ENCODE results near the gene LTB4R2. TPM values are rescaled to one million over a fixed set of nuclear protein-coding genes. Genes with fewer than 3 reads are reported as not detected.

LTB4R2 gene
- total RNA-seq, 1 donor from 2014 or later: 0.65 TPM

DNA sequence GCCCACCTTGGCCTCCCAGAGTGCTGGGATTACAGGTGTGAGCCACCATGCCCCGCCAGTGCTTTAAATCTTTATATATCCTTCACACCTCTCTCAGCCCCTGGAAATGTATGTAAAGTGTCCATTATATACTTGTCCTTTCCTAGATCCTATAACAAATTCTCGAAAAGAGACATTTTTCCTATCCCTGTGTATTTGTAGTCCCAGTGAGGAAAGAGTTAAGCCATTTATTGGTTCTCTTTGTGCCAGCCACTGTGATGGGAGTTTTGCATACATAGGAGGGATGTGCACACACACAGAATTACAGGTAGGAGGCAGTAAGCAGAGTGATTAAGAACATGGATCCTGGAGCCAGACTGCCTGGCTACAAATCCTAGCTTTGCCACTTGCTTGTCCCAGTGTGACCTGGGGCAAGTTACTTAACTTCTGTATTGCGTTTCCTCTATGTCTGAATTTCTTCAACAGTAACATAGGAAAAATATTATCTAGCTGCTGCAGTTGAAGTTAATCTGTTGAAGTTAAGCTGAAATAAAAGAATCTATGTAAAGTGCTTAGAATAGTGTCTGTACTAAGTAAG lies 36.4 kb upstream of the LTB4R2 start:
- intact Hi-C loops (cut with DNase I): no loop called here
- DNase-seq: no peak

GRCh38 chr14:24274101-24274543 lies 35.8 kb upstream of the LTB4R2 start:
- intact Hi-C loops (cut with DNase I): no loop called here
- ATAC-seq (ENCODE audit: poor library complexity): no peak
- no peak for DNase-seq

More for the DNA sequence above, 36.4 kb upstream of the LTB4R2 start:
- no peak for ATAC-seq (ENCODE audit: poor library complexity)

GRCh38 chr14:24277071-24277470 lies 32.9 kb upstream of the LTB4R2 start:
- no peak for ATAC-seq (ENCODE audit: poor library complexity)
- intact Hi-C loops (cut with DNase I): no loop called here
- DNase-seq: no peak

- intact Hi-C loops (cut with DNase I): no loop called here
- peak; percentile 7 for ATAC-seq (ENCODE audit: poor library complexity)
- DNase-seq: peak; percentile 68
Measured at GRCh38 chr14:24277606-24278321, 32.2 kb upstream of the LTB4R2 start.

DNA sequence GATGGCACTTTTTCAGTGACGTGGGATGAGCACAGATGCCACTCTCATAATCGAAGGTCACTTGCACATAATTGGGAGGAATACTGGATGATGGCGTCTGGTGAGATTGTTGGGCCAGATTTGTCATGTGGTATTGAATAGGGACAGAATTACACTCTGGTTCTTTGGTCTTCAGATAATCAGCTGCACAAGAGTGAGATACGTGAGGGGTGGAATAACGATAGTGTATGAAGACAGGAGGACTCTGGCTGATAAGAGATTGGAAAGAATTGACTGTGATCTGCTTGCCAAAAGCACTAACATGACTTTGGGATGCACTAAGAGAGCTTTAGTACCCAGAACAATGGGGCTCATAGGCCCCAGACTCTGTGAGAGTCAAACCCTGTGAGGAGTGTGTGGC lies 31.5 kb upstream of the LTB4R2 start:
- DNase-seq (no peak), ATAC-seq (ENCODE audit: poor library complexity) (no peak)
- intact Hi-C loops (cut with DNase I): no loop called here

DNA sequence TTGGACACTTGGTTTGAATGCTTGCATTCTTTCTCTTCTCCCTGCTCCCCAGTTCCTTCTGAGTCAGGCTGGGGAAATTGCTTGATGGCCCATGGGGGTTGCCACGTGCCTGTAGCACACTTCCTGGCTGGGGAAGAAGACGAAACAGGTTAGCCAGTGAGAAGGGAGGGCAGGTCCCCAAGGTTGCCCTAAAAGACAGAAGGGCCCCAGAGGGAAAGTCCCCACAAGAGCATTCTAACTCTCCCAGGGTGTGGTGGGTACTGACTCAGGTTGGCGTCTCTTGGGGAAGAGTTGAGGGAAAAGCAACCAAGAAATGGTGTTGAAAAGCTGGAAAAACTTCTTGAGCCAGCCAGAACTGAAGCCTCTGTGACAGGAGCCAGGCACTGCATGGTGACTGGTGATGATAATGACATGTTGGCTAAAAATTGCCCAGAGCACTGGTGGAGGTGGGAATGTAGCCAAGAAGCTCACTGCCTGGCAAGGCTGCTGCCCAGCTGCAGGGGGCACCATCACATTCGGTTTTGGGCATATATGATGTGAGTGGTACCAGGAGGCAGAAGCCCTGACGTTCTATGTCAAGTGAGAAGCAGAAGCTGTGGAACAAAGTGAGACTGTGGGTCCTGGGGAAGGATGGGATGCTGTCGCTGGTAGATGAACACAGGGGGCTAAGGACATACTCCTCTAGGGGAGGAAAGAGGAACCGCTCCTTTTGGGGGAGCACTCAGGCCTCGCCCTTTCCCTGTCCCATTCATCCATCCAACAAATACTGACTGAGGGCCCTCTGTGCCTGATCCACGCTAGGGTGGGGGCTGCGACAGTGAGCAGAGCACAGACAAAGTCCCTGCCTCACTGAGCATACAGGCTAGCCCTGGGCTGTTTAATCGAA lies 30.4 kb upstream of the LTB4R2 start:
- DNase-seq (no peak), ATAC-seq (ENCODE audit: poor library complexity) (peak; percentile 80)
- intact Hi-C loops (cut with DNase I): no loop called here

DNA sequence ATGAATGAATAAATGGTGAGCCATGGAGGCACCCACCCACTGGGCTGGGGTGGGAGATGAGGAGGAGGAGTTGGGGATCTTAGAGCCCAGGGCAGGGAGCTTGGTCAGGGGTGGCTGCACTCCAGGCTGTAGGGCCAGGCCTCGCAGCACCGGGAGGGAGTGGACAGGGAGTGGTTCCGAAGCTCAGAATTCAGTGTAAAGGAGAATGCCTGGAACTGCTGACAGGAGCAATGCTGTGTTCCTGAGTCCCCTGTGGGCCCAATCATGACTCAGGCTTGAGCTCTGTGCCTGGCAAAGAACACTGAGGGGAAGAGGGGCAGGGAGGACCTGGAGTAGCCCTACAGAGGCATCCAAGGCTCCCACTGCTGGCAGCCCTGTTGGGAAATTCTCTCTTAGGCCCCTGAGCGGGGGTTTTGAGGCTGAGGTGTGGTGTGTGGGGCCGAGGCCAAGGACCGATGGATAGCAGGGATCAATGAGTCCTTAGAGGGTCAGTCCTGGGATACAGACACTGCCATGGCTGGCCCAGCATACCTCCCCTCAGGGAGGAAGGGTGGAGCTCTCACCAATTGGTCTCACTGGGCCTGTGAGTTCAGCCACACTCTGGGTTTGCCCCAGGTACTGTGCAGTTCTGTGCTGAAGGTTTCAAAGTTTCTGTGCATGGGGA lies 29.0 kb upstream of the LTB4R2 start:
- DNase-seq: no peak
- ATAC-seq (ENCODE audit: poor library complexity): peak; percentile 25
- intact Hi-C loops (cut with DNase I): no loop called here

GRCh38 chr14:24281636-24282035 lies 28.3 kb upstream of the LTB4R2 start:
- intact Hi-C loops (cut with DNase I): no loop called here
- ATAC-seq (ENCODE audit: poor library complexity) (no peak), DNase-seq (no peak)

DNA sequence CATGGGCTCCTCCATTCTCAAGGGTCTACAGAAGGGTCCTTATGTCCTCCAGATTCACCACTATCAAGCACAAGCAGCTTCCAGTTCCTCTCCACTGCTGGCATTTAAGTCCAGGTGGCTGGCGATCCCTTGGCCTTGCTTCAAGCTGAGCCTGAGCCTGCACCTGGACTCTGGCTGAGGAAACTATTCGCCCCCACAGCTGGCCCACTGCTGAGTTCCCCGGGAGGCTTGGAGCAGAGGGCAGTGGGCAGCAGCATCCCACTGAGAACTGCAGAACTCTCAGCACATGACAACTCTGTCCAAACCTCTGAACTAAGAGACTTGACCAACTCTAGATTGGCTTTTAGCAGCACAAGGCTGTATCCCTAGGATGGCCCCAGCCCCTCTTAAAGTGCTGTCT lies 27.2 kb upstream of the LTB4R2 start:
- DNase-seq (no peak), ATAC-seq (ENCODE audit: poor library complexity) (no peak)
- intact Hi-C loops (cut with DNase I): no loop called here

DNA sequence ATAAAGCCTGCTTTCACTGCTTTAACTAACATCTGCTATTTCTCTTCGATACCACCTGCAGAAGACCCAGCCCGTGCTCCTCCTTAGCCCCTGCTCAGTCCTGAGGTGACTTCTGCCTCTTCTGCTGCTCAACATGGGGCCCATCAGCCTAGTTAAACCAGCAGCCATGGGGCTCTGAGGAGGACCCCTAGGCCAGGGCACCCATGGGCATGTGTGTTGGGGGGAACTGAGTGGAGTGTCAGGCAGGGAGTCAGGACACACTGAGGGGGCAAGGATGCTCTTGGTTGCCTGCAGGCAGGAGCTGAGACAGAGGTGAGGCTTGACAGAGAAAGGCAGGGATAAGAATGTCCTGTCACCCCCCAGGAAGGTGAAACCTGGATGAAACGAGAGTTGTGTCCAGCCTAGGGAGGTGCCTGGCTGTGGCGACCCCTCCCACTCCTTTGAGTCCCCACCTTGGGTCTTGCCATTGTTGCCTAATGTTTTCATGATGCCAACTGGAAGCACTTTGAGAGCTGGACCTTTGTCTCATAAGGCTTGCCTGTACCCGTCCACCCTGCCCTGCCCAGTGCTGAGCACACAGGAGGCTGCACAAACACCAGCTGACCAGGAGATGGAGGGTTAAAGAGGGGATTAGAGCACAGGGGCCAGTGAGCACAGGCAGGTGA lies 26.0 kb upstream of the LTB4R2 start:
- ATAC-seq (ENCODE audit: poor library complexity) (no peak), DNase-seq (no peak)
- intact Hi-C loops (cut with DNase I): no loop called here

DNA sequence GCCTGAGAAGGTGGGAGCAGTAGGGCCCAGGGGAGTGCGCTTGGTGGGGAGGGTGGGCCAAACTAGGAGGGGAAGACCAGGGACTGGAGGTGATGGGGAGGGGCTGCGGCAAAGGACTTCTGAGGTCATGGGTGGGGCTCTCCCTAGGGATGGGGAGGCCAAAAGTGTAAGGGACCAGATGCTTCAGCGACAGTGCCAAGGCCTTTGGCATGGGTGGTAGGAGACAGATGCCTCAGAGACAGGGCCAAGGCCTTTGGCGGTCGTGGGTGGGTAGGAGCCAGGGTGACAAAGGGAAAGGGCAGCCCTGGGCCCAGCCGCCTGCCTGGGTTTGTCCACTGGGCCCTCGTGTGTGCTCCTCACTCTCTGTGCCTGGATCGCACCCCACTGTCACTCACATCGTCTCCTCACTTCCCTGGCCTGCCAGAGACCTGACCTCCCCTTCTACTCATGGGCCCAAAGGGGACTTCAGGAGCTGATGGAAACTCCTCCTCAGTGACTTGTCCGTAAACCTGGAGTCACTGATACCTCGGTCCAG lies 25.4 kb upstream of the LTB4R2 start:
- no peak for DNase-seq
- no peak for ATAC-seq (ENCODE audit: poor library complexity)
- intact Hi-C loops (cut with DNase I): no loop called here

- no peak for ATAC-seq (ENCODE audit: poor library complexity)
- intact Hi-C loops (cut with DNase I): no loop called here
- no peak for DNase-seq
Measured at GRCh38 chr14:24285351-24285750, 24.6 kb upstream of the LTB4R2 start.

DNA sequence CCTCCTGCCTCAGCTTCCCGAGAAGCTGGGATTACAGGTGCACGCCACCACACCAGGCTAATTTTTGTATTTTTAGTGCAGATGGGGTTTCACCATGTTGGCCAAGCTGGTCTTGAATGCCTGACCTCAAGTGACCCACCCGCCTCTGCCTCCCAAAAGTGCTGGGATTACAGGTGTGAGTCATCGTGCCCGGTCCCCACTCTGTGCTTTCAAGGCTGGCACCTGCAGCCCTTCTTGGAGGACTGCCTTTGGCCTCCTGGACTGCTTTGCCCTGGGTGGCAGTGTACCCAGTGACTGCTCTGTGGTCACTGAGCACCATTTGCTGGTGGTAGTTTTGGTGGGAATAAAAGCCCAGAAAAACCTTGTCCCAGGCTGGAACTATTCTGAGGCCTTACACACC lies 22.9 kb upstream of the LTB4R2 start:
- DNase-seq (no peak), ATAC-seq (ENCODE audit: poor library complexity) (no peak)
- intact Hi-C loops (cut with DNase I): no loop called here

DNA sequence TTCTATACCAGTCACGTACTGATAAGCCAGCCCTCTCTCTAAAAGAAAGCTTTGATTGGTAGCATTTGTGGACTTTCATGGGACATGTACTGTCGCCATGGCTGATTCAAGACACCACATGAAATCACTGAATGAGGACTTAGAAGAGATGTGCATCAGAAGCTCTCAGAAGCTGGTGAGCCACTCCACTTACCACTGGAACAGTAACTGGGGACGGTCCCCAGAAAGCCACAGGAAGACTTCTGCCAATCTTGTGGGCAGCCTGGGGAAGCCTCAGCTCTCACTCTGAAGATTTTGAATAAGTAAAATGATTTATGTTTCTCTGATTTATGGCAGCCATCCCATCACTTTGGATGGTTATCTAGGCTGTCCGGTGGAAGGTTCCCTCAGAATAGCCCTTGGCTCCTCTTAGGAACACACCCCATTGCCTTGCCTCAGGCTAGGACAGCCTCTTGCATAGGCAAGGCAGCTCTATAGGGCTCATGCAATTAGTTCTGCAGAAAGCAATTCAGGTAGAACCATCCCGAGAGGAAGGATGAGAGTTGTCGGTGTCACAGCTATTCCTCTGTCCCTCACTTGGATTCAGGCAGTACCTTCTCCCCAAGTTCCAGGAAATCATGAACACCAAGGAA lies 20.2 kb upstream of the LTB4R2 start:
- DNase-seq: no peak
- ATAC-seq (ENCODE audit: poor library complexity): no peak
- intact Hi-C loops (cut with DNase I): loop anchor here (5.0 kb wide), 1 partner anchor 32 kb away; no protein-coding TSS in a partner anchor

DNA sequence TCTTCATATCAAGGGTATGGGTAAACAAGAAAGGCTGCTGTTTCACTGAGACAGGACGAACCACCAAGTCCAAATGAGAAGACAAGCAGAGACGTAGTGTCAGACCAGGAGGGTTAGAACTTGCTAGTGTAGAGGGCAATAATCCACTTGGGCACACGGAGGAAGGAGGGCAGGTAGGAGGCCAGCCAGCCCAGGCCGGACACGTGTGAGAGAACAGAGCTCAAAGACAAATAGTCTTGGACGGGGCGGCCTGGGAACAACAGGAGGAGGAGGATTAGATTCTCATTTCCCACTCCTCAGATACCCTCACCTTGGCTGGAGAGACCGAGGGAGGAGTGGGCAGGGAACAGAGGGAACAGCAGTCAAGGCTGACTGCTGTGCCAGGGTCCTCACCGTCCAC lies 19.2 kb upstream of the LTB4R2 start:
- intact Hi-C loops (cut with DNase I): loop anchor here (5.0 kb wide), 1 partner anchor 33 kb away; no protein-coding TSS in a partner anchor
- no peak for ATAC-seq (ENCODE audit: poor library complexity)

GRCh38 chr14:24291446-24292117 lies 18.4 kb upstream of the LTB4R2 start:
- intact Hi-C loops (cut with DNase I): loop anchor here (5.0 kb wide), 1 partner anchor 34 kb away; no protein-coding TSS in a partner anchor
- ATAC-seq (ENCODE audit: poor library complexity) (no peak), DNase-seq (no peak)

More for the DNA sequence above, 19.2 kb upstream of the LTB4R2 start:
- no peak for DNase-seq

- intact Hi-C loops (cut with DNase I): loop anchor here (5.0 kb wide), 1 partner anchor 35 kb away; no protein-coding TSS in a partner anchor
- ATAC-seq (ENCODE audit: poor library complexity) (no peak), DNase-seq (no peak)
Measured at GRCh38 chr14:24292118-24292807, 17.7 kb upstream of the LTB4R2 start.
